GDM1 (cell line): ENCODE data around the gene MAN1B1.

Source experiments
- DNase-seq: peaks from one replicate; lab custom pipeline; 2025; lab: John Stamatoyannopoulos, UW

Gene MAN1B1

GRCh38 chr9:137146527-137146918 lies 59.7 kb downstream of the MAN1B1 start:
- DNase-seq, result no peak

- no peak for DNase-seq
Observed at GRCh38 chr9:137147091-137147792, 60.5 kb downstream of the MAN1B1 start.

GRCh38 chr9:137147793-137148160 lies 61.0 kb downstream of the MAN1B1 start:
- no peak for DNase-seq

- no peak for DNase-seq
Observed at GRCh38 chr9:137148242-137148641, 61.5 kb downstream of the MAN1B1 start.

GRCh38 chr9:137148661-137149060 lies 61.9 kb downstream of the MAN1B1 start:
- DNase-seq, result no peak

GRCh38 chr9:137149363-137149762 lies 62.6 kb downstream of the MAN1B1 start:
- DNase-seq, result no peak

- DNase-seq, result no peak
Observed at GRCh38 chr9:137149942-137150616, 63.3 kb downstream of the MAN1B1 start.

GRCh38 chr9:137150617-137151457 lies 64.1 kb downstream of the MAN1B1 start:
- peak; percentile 71 for DNase-seq

- DNase-seq, result no peak
Observed at GRCh38 chr9:137152844-137153405, 66.1 kb downstream of the MAN1B1 start.

GRCh38 chr9:137156567-137157375 lies 70.0 kb downstream of the MAN1B1 start:
- DNase-seq, result no peak

GRCh38 chr9:137157618-137158415 lies 71.0 kb downstream of the MAN1B1 start:
- DNase-seq, result no peak

GRCh38 chr9:137158625-137159024 lies 71.8 kb downstream of the MAN1B1 start:
- DNase-seq, result no peak
